Stimulated activated CD8-positive, alpha-beta memory T cell treated with anti-CD3 and anti-CD28 coated beads, Interleukin-15, amount 100 ng/mL, for 48 hours (primary cell): ENCODE results near the gene CLASP1.
"Not testable (repeated sequence)": the region's sequence is repeated elsewhere in the genome, so short reads cannot be mapped to it uniquely, and the experiment has no call there.

ENCODE experiments used
- DNase-seq, 2 donors: peaks; one replicate each; pipeline ENCODE4 v3.0.0-alpha.2; 2020; ENCODE audit warnings: low read depth in 2 of 2

The CLASP1 gene

GRCh38 chr2:121324601-121325000, 324.7 kb downstream of the CLASP1 start:
- DNase-seq, result no peak

GRCh38 chr2:121321476-121321875, 327.8 kb downstream of the CLASP1 start:
- DNase-seq, result no peak

- no peak for DNase-seq
Measured at GRCh38 chr2:121319941-121320340, 329.3 kb downstream of the CLASP1 start.

GRCh38 chr2:121316986-121317385, 332.3 kb downstream of the CLASP1 start:
- no peak for DNase-seq

GRCh38 chr2:121313701-121314100, 335.6 kb downstream of the CLASP1 start:
- not testable (repeated sequence) for DNase-seq

- DNase-seq, result no peak
Measured at GRCh38 chr2:121309801-121310200, 339.5 kb downstream of the CLASP1 start.

GRCh38 chr2:121309323-121309722, 339.9 kb downstream of the CLASP1 start:
- DNase-seq, result no peak

GRCh38 chr2:121307048-121307447, 342.2 kb downstream of the CLASP1 start:
- DNase-seq, result no peak

GRCh38 chr2:121304941-121305340, 344.3 kb downstream of the CLASP1 start:
- DNase-seq, result no peak

GRCh38 chr2:121303531-121304263, 345.6 kb downstream of the CLASP1 start:
- DNase-seq, result no peak

- not testable (repeated sequence) for DNase-seq
Measured at GRCh38 chr2:121301190-121301589, 348.1 kb downstream of the CLASP1 start.

GRCh38 chr2:121298476-121298875, 350.8 kb downstream of the CLASP1 start:
- DNase-seq, result no peak

GRCh38 chr2:121297866-121298265, 351.4 kb downstream of the CLASP1 start:
- not testable (repeated sequence) for DNase-seq

GRCh38 chr2:121297217-121297830, 351.9 kb downstream of the CLASP1 start:
- DNase-seq, result no peak

- no peak for DNase-seq
Measured at GRCh38 chr2:121295911-121296650, 353.2 kb downstream of the CLASP1 start.

GRCh38 chr2:121294881-121295840, 354.1 kb downstream of the CLASP1 start:
- DNase-seq, result no peak

GRCh38 chr2:121293450-121294325, 355.6 kb downstream of the CLASP1 start:
- DNase-seq, result no peak

- DNase-seq, result no peak
Measured at GRCh38 chr2:121291251-121291580, 358.0 kb downstream of the CLASP1 start.

GRCh38 chr2:121289271-121289670, 360.0 kb downstream of the CLASP1 start:
- no peak for DNase-seq

GRCh38 chr2:121288454-121289231, 360.6 kb downstream of the CLASP1 start:
- no peak for DNase-seq
